ENCODE data around the gene TH.
"Not testable (repeated sequence)": the region's sequence is repeated elsewhere in the genome, so short reads cannot be mapped to it uniquely, and the experiment has no call there.

The TH gene

DNA sequence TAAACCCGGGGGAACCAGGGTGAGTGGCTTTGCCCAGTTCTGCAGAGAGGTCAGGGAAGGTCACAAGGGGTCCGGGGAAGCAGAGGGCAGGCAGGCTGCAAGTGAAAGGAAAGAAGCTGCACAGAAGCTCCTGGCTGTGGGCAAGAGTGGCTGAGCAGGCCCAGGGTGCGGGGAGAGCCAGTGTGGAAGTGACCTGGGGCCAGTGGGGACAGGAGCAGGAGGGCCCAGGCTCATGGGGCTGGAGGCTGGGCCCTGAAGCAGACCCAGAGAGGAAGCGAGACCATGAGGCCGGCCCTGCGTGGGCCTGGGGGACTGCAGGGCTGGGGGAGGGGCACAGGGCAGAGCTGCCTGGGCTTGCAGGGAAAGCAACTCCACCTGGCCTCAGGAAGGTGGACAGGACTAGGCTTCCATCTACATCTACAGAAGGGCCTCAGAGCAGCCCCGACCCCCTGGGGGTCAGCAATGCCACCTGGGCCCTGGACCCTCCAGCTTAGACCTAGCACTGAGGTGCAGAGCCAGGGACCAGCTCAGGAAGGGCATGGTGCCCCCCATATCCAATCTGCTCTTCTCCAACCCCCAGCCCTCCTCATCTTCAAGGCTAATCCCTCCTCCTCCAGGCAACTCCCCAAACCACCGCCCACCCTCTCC lies 44.0 kb downstream of the TH start:
- no peak for DNase-seq

DNA sequence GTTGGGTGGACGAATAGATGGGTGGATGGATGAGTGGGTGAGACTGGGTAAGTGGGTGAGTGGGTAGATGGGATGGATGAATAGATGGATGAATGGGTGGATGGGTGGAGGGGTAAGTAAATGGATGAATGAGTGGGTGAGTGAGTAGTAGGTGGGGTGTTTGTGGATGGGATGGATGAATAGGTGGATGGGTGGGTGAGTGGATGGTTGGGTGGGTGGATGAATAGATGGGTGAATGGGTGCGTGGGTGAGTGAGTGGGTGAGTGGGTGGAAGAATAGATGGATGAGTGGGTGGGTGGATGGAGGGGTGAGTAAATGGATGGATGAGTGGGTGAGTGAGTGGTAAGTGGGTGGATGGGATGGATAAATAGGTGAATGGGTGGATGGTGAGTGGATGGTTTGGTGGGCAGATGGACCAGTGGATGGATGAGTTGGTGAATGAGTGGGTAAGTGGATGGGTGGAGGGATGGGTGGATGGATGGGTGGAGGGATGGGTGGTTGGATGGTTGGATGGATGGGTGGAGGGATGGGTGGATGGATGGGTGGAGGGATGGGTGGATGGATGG lies 45.0 kb downstream of the TH start:
- DNase-seq, result no peak

DNA sequence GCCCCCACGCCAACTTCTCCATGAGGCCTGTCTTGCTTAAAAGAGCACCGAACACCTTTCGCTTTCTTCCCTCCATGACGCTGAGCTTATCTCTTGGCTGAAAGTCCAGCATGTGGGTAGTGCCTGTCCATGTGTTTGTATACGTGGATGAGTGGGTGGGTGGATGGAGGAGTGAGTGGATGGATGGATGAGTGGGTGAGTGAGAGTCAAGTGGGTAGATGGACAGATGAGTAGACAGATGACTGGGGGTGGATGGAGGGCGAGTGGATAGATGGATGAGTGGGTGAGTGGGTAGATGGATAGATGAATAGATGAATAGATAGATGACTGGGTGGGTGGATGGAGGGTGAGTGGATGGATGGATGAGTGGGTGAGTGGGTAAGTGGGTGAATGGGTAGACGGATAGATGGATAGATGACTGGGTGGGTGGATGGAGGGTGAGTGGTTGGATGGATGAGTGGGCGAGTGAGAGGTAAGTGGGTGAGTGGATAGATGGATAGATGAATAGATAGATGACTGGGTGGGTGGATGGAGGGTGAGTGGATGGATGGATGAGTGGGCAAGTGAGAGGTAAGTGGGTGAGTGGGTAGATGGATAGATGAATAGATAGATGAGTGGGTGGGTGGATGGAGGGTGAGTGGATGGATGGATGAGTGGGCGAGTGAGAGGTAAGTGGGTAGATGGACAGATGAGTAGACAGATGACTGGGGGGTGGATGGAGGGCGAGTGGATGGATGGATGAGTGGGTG lies 46.7 kb downstream of the TH start:
- DNase-seq, result not testable (repeated sequence)

DNA sequence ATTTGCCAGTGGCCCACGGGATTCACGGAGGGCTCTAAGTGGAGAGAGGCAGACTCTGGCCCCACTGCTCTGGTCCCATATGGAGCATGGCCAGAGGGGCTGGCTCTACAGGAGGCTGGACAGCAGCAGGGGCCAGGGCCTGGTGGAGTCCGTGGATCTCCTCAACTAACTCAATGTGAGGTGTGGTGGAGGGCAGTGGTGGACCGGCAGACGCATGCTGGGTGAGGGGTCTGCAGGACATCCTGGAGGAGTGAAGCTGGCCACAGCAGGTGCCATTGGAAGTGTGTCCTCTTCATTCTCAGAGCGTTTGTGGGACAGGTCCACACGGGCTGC lies 48.0 kb downstream of the TH start:
- no peak for DNase-seq

DNA sequence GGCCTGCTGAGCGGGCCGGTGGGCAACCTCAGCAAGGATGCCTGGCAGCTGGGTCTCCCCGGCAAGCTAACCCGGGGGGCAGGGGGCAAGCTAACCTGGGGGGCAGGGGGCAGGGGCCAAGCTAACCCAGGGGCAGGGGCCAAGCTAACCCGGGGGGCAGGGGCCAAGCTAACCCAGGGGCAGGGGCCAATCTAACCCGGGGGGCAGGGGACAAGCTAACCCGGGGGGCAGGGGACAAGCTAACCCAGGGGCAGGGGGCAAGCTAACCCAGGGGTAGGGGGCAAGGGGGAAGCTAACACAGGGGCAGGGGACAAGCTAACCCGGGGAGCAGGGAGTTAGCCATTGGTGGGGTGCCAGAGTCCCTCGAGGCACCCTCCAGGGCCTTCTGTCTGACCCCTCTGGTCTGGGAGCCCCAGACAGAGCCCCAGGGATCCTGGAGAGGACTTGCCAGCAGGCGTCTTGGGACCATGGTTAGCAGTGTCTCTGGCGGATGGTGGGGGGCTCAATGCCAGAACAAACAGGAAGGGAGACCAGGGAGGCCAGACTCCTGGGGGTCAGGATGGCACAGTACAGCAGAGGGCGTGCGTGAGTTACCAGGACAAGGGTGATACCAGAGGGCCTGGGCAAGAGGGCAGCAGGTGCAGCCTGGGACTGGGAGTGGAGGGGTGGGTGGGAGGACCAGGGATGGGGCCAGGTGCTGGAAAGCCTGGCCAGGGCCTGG lies 48.5 kb downstream of the TH start:
- no peak for DNase-seq

DNA sequence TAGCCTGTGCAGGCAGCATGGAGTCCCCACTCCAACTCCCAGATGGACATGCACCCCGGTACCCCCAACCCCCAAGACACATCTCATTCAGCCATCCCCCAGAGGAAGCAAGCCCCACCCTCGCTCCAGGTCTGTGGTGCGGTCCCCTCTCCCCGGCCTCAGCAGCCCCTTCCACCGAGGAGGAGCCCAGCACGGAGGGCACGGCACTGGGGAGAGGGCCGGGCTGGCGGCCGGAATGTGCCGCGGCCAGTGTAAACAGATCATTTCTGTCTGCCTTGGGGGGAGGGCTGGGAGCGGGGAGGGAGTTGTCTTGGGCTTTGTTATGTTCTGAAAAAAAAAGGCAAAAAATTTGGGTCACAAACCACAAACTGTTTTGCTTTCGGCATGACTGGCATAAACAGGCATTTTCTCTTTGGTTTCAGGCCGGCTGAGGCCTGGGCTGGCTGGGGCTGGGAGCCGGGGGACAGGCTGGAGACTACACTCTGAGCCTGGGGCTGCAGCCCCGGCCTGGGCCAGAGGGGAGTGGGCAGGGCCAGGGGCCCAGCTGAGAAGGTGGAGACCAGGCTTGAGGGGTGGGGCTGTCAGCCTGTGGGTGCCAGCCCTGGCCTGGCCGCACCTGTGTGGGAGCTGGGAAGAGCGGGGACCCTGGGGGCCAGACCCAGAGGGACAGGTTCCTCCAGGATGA lies 49.3 kb downstream of the TH start:
- DNase-seq, result no peak

DNA sequence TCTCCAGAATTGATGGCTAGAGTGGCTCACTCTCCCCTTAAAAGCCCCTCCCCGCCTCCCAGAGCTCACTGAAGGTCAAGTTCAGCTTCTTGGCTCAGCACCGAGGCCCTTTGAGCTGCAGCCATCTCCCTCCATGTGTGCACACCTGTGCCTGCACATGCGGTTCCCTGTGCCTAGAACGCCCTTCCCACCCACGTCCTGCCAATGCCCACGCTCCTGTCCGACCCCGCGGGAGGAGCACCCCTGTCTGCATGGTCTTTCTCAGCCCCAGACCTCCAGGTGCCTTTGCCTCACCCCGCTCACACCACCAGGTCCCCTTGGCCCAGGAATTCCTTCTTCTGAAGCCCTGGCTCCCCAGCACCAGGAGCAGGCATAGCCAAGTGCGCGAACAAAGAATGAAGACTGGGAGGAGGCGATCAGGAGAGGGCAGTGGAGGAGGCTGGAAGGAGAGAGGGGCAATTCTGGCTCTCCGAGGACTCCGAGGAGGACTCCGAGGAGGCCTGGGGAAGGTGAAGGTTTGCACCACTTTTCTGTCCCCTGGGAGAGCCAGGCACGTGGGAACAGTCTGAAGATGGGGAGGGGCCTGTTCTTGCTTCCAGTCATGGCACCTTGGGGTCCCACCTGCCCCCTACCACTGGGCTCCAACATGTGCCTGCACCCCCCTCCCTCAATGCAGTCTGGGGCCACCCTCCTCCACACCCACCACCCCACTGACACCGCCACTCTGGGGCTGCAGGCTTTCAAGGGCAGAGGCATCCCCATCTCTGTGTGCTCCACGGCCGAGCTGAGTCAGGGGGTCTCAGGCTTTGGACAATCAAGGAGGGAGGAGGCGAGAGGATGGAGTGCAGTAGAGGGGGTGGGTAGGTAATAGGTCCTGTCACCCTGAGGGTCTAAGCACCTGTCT lies 50.1 kb downstream of the TH start:
- no peak for DNase-seq

DNA sequence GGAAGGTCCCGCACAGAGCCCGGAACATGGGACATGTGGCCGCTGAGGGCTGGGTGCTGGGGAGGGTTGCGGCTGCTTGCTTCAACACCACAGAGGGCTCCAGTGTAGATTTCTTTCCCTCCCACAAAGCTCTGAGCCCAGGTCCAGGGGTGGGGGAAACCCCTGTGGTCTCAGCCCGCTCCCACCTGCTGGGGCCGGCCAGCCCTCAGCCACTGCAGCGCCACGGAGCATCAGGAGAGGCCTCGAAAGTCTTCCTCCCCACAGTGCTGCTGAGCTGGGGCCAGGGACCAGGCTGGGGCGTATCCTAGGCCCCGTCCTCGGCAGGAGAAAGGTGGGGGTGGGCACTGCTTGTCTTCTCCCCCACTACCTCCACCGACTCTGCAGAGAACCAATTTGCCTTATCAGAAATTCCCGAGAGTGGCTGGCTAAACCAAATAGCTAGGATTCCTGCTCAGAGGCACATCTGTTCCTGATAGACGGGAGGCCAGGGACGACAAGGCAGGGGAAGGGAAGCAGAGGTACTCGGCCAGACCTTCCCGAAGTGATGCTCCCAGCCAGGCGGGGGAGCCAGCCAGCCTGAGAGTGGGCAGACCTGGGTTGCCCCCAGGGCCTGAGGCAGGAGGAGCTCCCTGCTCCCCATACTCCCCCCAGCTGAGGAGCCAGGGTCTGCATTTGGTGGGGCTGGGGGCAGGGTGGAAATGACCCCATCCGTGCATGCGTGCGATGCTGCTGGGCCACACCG lies 51.1 kb downstream of the TH start:
- DNase-seq, result no peak

DNA sequence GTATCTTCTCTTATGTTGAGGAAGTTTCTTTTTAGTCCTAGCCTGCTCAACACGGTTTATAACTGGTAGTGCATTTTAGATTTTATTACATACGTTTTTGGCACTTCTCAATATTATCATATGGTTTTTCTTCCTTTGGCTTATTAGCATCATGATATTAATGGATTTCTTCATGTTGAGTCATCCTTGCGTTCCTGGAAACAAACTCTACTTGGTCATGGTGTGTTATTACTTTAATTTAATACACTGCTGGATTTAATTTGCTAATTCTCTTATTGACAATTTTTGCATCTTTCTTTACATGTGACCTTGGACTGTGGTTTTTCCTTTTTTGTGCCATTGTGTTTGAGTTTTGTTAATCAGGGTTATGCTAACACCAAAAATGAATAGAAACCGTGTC lies 52.9 kb downstream of the TH start:
- no peak for DNase-seq

DNA sequence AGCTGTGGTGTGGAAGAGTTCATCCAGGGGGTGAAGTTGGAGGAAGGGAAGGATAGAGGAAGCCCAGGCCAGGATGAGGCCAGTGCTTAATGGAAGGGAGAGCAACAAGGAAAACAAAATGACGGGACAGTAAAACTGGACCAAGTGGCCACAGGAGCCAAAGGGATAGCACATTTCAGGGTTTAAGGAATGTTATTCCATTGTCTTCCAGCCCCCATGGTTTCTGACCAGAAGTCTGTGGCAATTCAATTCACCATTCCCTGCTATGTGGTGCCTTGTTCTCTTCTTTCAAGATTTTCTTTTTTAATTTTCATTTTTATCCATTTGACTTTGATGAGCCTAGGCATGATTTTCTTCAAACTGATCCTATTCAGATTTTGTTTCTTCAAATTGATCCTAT lies 54.9 kb downstream of the TH start:
- DNase-seq, result no peak

DNA sequence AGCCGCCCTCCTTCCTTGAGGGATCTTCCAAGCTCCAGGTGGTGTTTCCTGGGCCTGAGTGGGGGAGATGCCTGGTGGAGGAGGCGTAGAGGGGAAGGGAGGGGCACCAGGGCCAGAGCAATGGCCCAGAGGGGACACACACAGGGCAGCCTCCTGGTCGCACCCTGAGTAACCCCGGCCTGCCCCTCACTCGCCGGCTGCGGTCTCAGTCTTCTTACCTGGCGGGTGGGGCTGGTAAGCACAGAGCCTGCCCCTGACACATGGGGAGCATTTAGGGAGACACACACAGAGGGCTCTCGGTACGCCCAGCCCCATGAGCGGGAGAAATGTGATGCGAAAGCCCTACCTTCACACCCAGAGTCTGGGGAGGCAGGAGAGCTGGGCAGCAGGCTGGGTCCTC lies 56.3 kb downstream of the TH start:
- no peak for DNase-seq

DNA sequence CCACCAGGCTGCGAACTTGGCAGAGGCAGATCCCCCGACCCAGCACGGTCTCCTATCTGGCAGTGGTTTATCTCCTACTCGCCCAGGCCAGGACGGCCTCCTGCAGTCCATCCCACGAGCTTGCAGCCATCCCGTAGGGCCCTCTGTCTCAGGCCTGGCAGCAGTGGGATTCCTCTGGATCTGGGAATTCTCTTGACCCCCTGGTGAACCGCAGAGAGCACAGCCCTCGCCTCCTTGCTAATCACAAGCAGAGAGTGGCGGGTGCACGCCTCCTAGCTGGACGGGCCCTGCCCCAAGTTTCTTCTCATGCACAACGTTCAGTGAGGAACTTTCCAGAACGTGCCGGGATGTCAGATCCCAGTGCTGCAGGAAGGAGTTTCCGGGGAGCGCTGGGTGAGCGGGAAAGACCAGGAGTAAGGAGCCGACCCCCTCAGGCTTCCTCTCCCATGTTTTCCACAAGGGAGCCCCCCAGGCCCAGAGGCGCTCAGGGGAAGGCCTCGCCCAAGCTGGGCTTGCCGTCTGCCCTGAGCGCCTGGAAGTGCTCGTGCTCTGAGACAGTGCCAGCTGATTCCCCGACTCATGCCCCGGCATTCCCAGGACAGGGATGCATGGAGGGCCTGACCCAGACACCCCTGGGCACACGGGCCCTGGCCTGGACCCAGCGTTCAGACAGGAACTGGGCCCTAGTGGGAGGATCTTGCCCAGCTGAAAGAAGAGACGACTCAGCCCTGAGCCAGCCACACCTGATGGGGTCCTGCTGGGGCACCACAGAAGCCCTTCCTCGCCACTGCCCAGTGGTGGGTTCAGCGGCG lies 57.0 kb downstream of the TH start:
- DNase-seq, result no peak

Measured in NCI-H146 (cell line).